Measurements from ENCODE around the gene NFE2L1.
A peak's percentile ranks its signal among the peaks of the same experiment; 100 is the strongest.

NFE2L1 gene

GRCh38 chr17:48004983-48005382 lies 43.2 kb upstream of the NFE2L1 start:
- TF ChIP-seq CTCF (IDR thresholded peaks at IDR 0.05): no peak
- TF ChIP-seq ZFX (IDR thresholded peaks at IDR 0.05; ENCODE audit: borderline replicate concordance): no peak
- no peak overlapping the region for H3K27ac ChIP-seq

- no peak for TF ChIP-seq ZFX (IDR thresholded peaks at IDR 0.05; ENCODE audit: borderline replicate concordance)
- TF ChIP-seq CTCF (IDR thresholded peaks at IDR 0.05): no peak
- H3K27ac ChIP-seq: no peak overlapping the region
These were observed 41.0 kb upstream of the NFE2L1 start for GRCh38 chr17:48006936-48007709.

GRCh38 chr17:48010193-48010592 lies 38.0 kb upstream of the NFE2L1 start:
- H3K27ac ChIP-seq: no peak overlapping the region
- TF ChIP-seq CTCF (IDR thresholded peaks at IDR 0.05) (no peak), ZFX (IDR thresholded peaks at IDR 0.05; ENCODE audit: borderline replicate concordance) (no peak)

GRCh38 chr17:48011405-48012150 lies 36.6 kb upstream of the NFE2L1 start:
- TF ChIP-seq CTCF (IDR thresholded peaks at IDR 0.05) (peak; percentile 86), ZFX (IDR thresholded peaks at IDR 0.05; ENCODE audit: borderline replicate concordance) (no peak)

GRCh38 chr17:48012151-48012520 lies 36.0 kb upstream of the NFE2L1 start:
- no peak for TF ChIP-seq ZFX (IDR thresholded peaks at IDR 0.05; ENCODE audit: borderline replicate concordance)
- no peak for TF ChIP-seq CTCF (IDR thresholded peaks at IDR 0.05)
- no peak overlapping the region for H3K27ac ChIP-seq

More at GRCh38 chr17:48011405-48012150, 36.6 kb upstream of the NFE2L1 start:
- peak overlapping the region; percentile 14; the same call in 1 of the 2 replicates for H3K27ac ChIP-seq

- H3K27ac ChIP-seq: no peak overlapping the region
- TF ChIP-seq CTCF (IDR thresholded peaks at IDR 0.05) (no peak), ZFX (IDR thresholded peaks at IDR 0.05; ENCODE audit: borderline replicate concordance) (no peak)
These were observed 35.5 kb upstream of the NFE2L1 start for GRCh38 chr17:48012654-48013053.

Data from 22Rv1 (cell line).